Left lung (tissue), 10 donors: ENCODE measurements around the gene MORN1. TPM values are rescaled to one million over a fixed set of nuclear protein-coding genes. Genes with fewer than 3 reads are reported as not detected.

ENCODE experiments used
- ATAC-seq: fragments of 200-7000 bp; cut with Tn5 transposase; one replicate; pipeline ENCODE4 v1.9.1; 2020; ENCODE audit warnings: moderate library complexity
- DNase-seq, 4 donors: peaks; one replicate each; pipeline ENCODE4 v3.0.0-alpha.2; 2013 to 2020
- H3K27ac ChIP-seq, 2 donors: fragments of 200-600 bp; sonication (generic) in 1 of 2; one replicate each; pipeline versions ENCODE4 v1.5.0 to v1.8.0; 2020 to 2021
- H3K27me3 ChIP-seq, 2 donors: fragments of 200-600 bp; sonication (generic) in 1 of 2; one replicate each; pipeline versions ENCODE4 v1.5.0 to v1.8.0; 2020 to 2021
- H3K36me3 ChIP-seq, 2 donors: fragments of 200-600 bp; sonication (generic) in 1 of 2; one replicate each; pipeline versions ENCODE4 v1.5.0 to v1.8.0; 2020 to 2021
- H3K4me1 ChIP-seq, 2 donors: fragments of 200-600 bp; one replicate each; pipeline ENCODE4 v1.8.0; 2021
- H3K4me3 ChIP-seq, 2 donors: fragments of 200-600 bp; sonication (generic) in 1 of 2; one replicate each; pipeline versions ENCODE4 v1.5.0 to v1.8.0; 2020 to 2021; ENCODE audit warnings: mild to moderate bottlenecking in 1 of 2
- H3K9me3 ChIP-seq, 2 donors: fragments of 200-600 bp; sonication (generic) in 1 of 2; one replicate each; pipeline versions ENCODE4 v1.5.0 to v1.8.0; 2020 to 2021
- intact Hi-C, 2 donors: fragments of 100-400 bp; cut with DNase I; formaldehyde crosslinking; loops; one replicate each; pipeline versions ENCODE4 v1.11.2 to v1.14.2; 2022
- polyA plus RNA-seq, 6 donors: library from polyadenylated mRNA; unstranded; fragments of 120-200 nt; gene quantifications; one replicate each; pipeline ENCODE4 v1.2.1, GENCODE V29; 2013; ENCODE audit not compliant: insufficient read length in 6 of 6
- total RNA-seq, 2 donors: library from RNA; stranded (reverse); fragmentation: NEBNext Ultra II Directional; extraction: Animal tissue kit (Norgen Biotek cat#: 25700); gene quantifications; one replicate each; pipeline ENCODE4 v1.2.1, GENCODE V29; 2021
- TF ChIP-seq, protein P1 (sequence below), 2 donors: fragments of 200-600 bp; sonication (generic) in 1 of 2; IDR thresholded peaks; one replicate each; pipeline versions ENCODE4 v1.5.0 to v1.8.0; 2021; ENCODE audit warnings: antibody characterized with exemption in 2 of 2
- donor health status: DM: no; HTN: yes; CAD: no.
- donor health status: DM: no; HTN: no; CAD: no.

The MORN1 gene
- total and polyA plus RNA-seq, 8 donors = 7.5 to 17.8 (median 14.1) TPM

DNA sequence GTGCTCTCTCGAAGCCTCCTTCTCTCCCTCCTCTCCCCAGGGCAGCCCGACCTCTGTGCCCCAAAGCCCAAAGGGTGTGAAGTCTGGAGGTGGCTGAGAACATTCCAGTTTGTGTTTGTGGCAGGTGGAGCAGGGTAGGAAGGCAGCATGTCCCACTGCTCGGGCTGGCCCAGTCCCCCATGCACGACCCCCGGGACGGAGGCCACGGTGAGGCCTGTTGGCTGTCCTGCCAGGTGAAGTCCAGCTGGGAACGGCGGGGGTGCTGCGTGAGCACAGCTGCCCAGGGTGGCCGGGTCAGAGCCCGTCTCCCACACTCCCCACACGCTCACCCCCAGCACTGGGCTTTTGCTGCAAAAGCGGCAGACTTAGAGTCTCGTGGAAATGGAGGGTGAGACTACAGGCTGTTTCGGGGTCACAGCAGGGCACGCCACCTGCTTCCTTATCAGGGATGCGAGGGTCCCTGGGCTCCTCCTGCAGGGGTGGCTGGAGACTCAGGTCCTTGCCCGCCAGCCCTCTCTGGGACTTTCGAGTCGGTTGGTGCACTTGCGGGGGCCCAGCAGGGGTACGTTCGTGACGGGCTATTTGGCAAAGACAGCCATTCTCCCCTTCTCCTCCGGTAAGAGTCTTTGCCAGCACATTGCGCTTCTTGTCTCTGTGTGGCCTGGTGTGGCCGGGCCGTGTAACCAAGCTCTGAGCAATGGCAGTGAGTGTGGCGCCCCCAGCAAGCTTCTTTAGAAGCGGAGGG lies 40.3 kb downstream of the MORN1 start:
- ATAC-seq (no peak), DNase-seq (peak in 1 of 4 donors; percentile 74)
- TF ChIP-seq, protein P1, sequence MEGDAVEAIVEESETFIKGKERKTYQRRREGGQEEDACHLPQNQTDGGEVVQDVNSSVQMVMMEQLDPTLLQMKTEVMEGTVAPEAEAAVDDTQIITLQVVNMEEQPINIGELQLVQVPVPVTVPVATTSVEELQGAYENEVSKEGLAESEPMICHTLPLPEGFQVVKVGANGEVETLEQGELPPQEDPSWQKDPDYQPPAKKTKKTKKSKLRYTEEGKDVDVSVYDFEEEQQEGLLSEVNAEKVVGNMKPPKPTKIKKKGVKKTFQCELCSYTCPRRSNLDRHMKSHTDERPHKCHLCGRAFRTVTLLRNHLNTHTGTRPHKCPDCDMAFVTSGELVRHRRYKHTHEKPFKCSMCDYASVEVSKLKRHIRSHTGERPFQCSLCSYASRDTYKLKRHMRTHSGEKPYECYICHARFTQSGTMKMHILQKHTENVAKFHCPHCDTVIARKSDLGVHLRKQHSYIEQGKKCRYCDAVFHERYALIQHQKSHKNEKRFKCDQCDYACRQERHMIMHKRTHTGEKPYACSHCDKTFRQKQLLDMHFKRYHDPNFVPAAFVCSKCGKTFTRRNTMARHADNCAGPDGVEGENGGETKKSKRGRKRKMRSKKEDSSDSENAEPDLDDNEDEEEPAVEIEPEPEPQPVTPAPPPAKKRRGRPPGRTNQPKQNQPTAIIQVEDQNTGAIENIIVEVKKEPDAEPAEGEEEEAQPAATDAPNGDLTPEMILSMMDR (IDR thresholded peaks at IDR 0.05) = no peak
- Histone ChIP-seq H3K27me3 (peaks cover 0 to 8% of the 10 kb centered on the region in 2 donors), H3K36me3 (no peaks in the 10 kb centered on the region), H3K9me3 (no peaks in the 10 kb centered on the region), H3K4me1 (no peaks in the 10 kb centered on the region), H3K4me3 (no peak overlapping the region), H3K27ac (no peak overlapping the region)
- intact Hi-C loops = no loop called here

- Histone ChIP-seq H3K27ac (no peak overlapping the region), H3K27me3 (peaks cover 0 to 8% of the 10 kb centered on the region in 2 donors), H3K4me1 (no peaks in the 10 kb centered on the region), H3K36me3 (no peaks in the 10 kb centered on the region), H3K9me3 (no peaks in the 10 kb centered on the region), H3K4me3 (no peak overlapping the region)
- DNase-seq (peak in 1 of 4 donors; percentile 58), ATAC-seq (no peak)
- intact Hi-C loops = no loop called here
- TF ChIP-seq, protein P1 (IDR thresholded peaks at IDR 0.05) = no peak
Measured at GRCh38 chr1:2350501-2350900, 40.9 kb downstream of the MORN1 start.

DNA sequence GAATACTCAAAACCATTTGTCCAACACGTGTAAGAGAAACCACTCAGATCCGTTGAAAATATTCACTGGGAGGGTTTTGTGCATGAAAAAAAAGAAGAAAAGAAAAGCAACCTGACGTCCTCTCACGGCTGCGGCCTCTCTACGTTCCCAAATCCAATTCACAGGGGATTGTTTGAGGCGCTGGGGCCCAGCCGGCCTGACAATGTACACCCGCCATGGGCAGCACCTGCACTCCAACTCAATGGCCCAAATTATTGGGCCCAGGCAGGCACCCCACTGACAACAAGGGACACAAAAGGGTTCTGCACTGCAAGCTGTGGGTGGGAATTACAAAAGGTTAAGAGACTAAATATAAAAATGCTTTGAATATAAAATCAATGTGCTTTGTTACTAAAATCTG lies 41.5 kb downstream of the MORN1 start:
- Histone ChIP-seq H3K4me1 (no peaks in the 10 kb centered on the region), H3K36me3 (no peaks in the 10 kb centered on the region), H3K9me3 (no peaks in the 10 kb centered on the region), H3K4me3 (no peak overlapping the region), H3K27ac (no peak overlapping the region), H3K27me3 (peaks cover 0 to 1% of the 10 kb centered on the region in 2 donors)
- TF ChIP-seq, protein P1 (IDR thresholded peaks at IDR 0.05) = no peak
- DNase-seq (no peak), ATAC-seq (no peak)
- intact Hi-C loops = no loop called here

GRCh38 chr1:2348346-2349325 lies 42.7 kb downstream of the MORN1 start:
- TF ChIP-seq, protein P1 (IDR thresholded peaks at IDR 0.05) = no peak
- DNase-seq (peak in 1 of 4 donors; percentile 55), ATAC-seq (no peak)

GRCh38 chr1:2347896-2348295 lies 43.5 kb downstream of the MORN1 start:
- intact Hi-C loops = no loop called here
- TF ChIP-seq, protein P1 (IDR thresholded peaks at IDR 0.05) = no peak
- no peaks in the 10 kb centered on the region for H3K27me3 ChIP-seq
- no peaks in the 10 kb centered on the region for H3K4me1 ChIP-seq
- no peak overlapping the region for H3K27ac ChIP-seq
- ATAC-seq (no peak), DNase-seq (peak in 1 of 4 donors; percentile 12)
- no peaks in the 10 kb centered on the region for H3K9me3 ChIP-seq
- no peak overlapping the region for H3K4me3 ChIP-seq
- no peaks in the 10 kb centered on the region for H3K36me3 ChIP-seq

More at GRCh38 chr1:2348346-2349325, 42.7 kb downstream of the MORN1 start:
- Histone ChIP-seq H3K27ac (no peak overlapping the region), H3K4me1 (no peaks in the 10 kb centered on the region), H3K27me3 (no peaks in the 10 kb centered on the region), H3K36me3 (no peaks in the 10 kb centered on the region), H3K4me3 (no peak overlapping the region), H3K9me3 (no peaks in the 10 kb centered on the region)
- intact Hi-C loops = no loop called here
